ENCODE measurements around the gene BPNT1.
"Not testable (repeated sequence)": the region's sequence is repeated elsewhere in the genome, so short reads cannot be mapped to it uniquely, and the experiment has no call there.

The BPNT1 gene

GRCh38 chr1:220089650-220090556, at the start of gene BPNT1:
TSS of gene BPNT1 (minus strand) at chr1:220089788. CDS start at chr1:220079846, 9,942 bp downstream.
- DNase-seq = peak; percentile 87

GRCh38 chr1:220137019-220137786, 47.6 kb upstream of the BPNT1 start:
- no peak for DNase-seq

GRCh38 chr1:220135755-220136154, 46.2 kb upstream of the BPNT1 start:
- no peak for DNase-seq

GRCh38 chr1:220129479-220130210, 40.1 kb upstream of the BPNT1 start:
- no peak for DNase-seq

- DNase-seq = no peak
Observed at GRCh38 chr1:220127076-220127475, 37.5 kb upstream of the BPNT1 start.

- DNase-seq = no peak
Observed at GRCh38 chr1:220124542-220124941, 35.0 kb upstream of the BPNT1 start.

DNA sequence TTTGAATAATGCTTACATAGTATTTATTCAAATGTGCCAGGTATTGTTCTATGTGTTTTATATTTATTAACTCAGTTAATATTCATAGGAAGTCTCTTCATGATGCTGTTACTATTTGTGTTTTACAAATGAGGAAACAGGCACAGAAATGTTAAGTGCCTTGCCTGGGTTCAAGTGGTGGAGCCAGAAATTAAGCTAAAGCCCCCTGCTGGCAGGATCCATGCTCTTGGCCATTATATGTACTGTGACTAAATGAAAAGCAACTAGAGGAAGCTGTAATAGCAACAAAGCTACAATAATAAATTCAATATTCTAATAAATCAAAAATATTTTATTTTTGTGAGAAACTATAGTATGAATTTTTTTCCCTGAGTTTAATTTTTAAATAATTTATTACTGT, 34.3 kb upstream of the BPNT1 start:
- DNase-seq = no peak

DNA sequence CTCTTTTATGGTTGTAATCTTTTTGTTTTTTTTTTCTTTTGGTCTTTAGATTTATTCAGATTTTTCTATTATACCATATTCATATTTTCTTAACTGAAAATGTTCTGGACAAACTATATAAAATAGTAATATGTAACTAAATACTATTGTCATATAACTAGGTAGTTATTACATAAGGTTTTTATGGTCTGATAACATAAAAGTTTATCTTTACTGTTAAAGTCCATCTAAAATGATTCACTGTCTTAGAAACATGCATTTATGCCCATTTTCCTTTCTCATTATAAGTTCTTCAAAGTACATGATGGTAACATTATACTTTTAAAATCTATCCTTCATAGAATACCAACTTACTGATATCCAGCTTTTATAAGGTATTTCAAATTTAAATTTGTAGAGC, 33.5 kb upstream of the BPNT1 start:
- no peak for DNase-seq

DNA sequence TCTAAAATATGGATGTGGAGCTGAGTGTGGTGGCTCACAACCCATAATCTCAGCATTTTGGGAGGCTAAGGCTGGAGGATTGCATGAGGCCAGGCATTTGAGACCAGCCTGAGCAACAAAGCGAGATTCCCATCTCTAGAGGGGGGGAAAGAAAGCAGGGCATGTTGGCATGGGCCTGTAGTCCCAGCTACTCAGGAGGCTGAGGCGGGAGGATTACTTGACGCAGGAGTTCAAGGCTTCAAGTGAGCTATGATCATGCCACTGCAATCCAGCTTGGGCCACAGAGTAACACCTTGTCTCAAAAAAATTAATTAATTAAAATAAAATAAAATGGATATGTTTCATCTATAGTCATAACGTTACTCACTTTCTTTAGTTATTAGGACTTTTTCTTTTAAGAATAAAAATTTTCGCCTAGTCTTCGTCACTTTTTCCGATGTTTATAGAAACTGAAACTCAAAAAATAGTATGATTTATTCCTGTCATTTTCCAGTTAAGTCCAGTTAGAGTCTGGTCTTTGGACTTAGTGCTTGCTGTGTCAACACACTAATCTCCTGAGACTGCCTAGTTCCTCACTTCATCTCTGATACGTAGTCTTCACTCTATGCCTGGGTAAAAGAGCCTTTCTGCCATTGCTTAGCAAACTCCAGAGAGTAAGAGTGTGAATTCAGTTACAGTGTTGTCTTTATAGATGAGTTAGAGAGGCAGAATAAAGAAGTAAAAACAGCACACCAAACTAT, 32.4 kb upstream of the BPNT1 start:
- DNase-seq = no peak

DNA sequence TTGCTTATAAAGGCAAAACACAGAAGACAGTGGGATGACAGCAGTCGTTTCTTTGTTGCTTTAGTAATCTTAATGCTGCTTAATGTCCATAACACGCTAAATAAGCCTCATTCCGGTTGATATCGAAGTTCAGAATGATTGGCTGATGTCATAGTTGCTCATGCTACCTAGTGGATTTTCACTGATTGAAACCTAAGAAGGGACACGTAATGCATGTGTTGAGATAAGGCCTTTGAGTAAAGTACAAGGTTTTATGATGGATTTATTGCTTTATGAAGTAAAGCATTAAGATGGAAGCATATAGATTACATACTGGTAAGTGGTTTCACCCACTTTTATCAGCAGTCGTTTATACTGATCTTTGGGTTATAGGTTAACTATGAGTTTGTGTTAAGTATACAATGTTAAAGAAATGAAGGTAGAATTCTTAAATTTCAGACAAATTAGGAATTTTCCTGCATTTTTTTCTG, 29.5 kb upstream of the BPNT1 start:
- no peak for DNase-seq

- DNase-seq = no peak
Observed at GRCh38 chr1:220113136-220113695, 23.6 kb upstream of the BPNT1 start.

- DNase-seq = not testable (repeated sequence)
Observed at GRCh38 chr1:220112600-220112999, 23.0 kb upstream of the BPNT1 start.

- DNase-seq = not testable (repeated sequence)
Observed at GRCh38 chr1:220110473-220110872, 20.9 kb upstream of the BPNT1 start.

GRCh38 chr1:220099826-220100225, 10.2 kb upstream of the BPNT1 start:
- DNase-seq = no peak

DNA sequence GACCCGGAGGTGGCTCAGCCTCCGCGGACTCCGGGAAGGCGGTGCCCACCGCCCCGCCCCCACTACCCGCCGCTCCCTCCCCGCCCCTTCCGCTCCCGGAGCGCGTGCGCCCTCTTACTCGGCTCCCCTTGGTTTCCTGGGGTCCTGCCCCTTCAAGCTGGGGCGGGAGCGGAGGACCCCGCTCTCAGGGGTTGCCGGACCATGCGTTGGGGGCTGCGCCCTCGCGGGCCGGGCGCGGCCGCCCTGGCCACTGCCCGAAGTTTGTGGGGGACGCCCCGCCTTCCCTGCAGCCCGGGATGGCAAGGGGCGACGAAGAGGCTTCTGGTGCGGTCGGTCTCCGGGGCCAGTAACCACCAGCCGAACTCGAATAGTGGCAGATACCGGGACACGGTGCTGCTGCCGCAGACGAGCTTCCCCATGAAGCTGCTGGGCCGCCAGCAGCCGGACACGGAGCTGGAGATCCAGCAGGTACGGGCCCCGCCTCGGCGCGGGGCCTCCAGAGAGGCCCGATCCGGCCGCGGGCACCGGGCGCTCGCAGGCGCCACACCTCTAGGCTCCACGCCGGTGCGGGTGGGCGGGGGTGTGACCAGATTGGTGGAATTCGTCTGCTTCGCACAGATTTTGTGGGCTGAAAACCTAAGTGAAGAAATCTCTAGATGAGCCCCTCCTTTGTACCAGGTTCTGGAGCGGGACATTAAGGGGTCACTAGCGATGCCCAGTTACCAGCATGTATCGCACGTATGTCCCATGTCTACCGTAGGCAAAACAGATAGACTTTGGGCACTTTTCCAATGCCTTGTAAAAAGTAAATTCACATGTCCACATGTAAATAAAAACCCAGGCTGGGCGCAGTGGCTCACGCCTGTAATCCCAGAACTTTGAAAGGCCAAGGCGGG, 4.7 kb upstream of the BPNT1 start, which contains the start of gene IARS2:
TSS of gene IARS2 (plus strand) at position 117 of the 896 bp plus-strand sequence. CDS start at position 202, 85 bp downstream.
- no peak for DNase-seq

DNA sequence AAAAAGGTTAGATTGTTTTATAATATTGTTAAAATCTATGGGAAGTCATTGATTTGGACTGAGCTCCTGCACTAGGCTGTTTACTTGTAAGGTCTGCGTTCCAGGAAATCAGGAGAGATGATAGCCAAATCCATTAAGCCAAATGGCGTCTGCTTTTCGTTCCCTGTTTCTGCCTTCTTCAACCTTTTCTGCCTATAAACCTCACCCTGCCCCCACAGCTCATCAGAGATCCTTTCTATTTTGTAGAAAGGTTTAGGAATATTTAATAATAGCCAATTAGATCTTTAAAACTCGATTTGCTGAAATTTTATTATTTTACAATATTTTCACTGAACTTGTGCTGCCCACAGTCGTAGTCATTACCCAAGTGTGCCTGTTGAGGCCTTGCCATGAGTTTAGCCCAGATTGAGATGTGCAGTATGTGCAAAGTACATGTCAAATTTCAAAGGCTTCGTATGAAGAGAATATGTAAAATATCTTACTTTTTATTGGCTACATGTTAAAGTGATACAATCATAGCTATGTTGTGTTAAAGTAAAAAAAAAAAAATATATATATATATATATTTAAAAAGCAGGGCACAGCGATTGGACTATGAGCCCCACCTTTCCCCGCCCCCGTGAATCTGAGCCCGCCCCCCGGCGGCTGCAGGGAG, 3.9 kb upstream of the BPNT1 start:
- peak; percentile 77 for DNase-seq

- no peak for DNase-seq
Observed at GRCh38 chr1:220092694-220093093, 3.1 kb upstream of the BPNT1 start.

DNA sequence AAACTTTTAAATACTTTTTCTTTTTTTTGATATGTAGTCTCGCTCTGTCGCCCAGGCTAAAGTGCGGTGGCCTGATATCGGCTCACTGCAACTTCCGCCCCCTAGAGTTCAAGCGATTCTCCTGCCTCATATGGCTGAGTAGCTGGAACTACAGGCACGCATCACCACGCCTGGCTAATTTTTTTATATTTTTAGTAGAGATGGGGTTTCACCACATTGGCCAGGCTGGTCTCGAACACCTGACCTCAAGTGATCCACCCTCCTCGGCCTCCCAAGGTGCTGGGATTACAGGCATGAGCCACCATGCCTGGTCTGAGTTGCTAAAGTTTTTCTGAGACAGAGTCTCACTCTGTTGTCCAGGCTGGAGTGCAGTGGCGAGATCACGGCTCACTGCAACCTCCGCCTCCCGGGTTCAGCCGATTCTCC, 3.3 kb downstream of the BPNT1 start:
- not testable (repeated sequence) for DNase-seq

GRCh38 chr1:220084460-220084859, 5.1 kb downstream of the BPNT1 start:
- DNase-seq = no peak

GRCh38 chr1:220077887-220078286, 11.7 kb downstream of the BPNT1 start:
- DNase-seq = no peak
